WTC11 (cell line): ENCODE data around the gene NUDCD2.

ENCODE experiments used
- CTCF ChIP-seq: fragments of 200-600 bp; IDR thresholded peaks from 2 replicates; pipeline ENCODE4 v1.8.0; 2022; ENCODE audit warnings: antibody characterized with exemption
- E2F4 ChIP-seq: sonication (generic); formaldehyde crosslinking; IDR thresholded peaks from 2 replicates; pipeline ENCODE4 v1.8.1; 2022; ENCODE audit warnings: low read depth, mild to moderate bottlenecking, moderate library complexity, missing genetic modification reagents, borderline replicate concordance
- E2F5 ChIP-seq: sonication (generic); formaldehyde crosslinking; IDR thresholded peaks from 2 replicates; pipeline ENCODE4 v1.8.1; 2022; ENCODE audit warnings: mild to moderate bottlenecking, moderate library complexity, missing genetic modification reagents
- ESRRA ChIP-seq: sonication (generic); formaldehyde crosslinking; IDR thresholded peaks from 2 replicates; pipeline ENCODE4 v1.8.1; 2022; ENCODE audit warnings: mild to moderate bottlenecking, missing genetic modification reagents, borderline replicate concordance
- JUN ChIP-seq: sonication (generic); formaldehyde crosslinking; IDR thresholded peaks from 2 replicates; pipeline ENCODE4 v1.8.0; 2023; ENCODE audit warnings: mild to moderate bottlenecking, missing genetic modification reagents
- KAT7 ChIP-seq: sonication (generic); formaldehyde crosslinking; IDR thresholded peaks from 2 replicates; pipeline ENCODE4 v1.8.1; 2023; ENCODE audit warnings: missing genetic modification reagents, mild to moderate bottlenecking, borderline replicate concordance
- MAX ChIP-seq: sonication (generic); formaldehyde crosslinking; IDR thresholded peaks from 2 replicates; pipeline ENCODE4 v1.8.0; 2022; ENCODE audit warnings: mild to moderate bottlenecking, missing genetic modification reagents
- NFYB ChIP-seq: sonication (generic); formaldehyde crosslinking; conservative IDR thresholded peaks from 2 replicates; pipeline ENCODE4 v1.8.0; 2022; ENCODE audit warnings: low read depth, missing genetic modification reagents
- NR1H2 ChIP-seq: sonication (generic); formaldehyde crosslinking; IDR thresholded peaks from 2 replicates; pipeline ENCODE4 v1.9.0; 2021; ENCODE audit warnings: mild to moderate bottlenecking, moderate library complexity, missing genetic modification reagents
- NR3C1 ChIP-seq: sonication (generic); formaldehyde crosslinking; conservative IDR thresholded peaks from 2 replicates; pipeline ENCODE4 v1.8.1; 2023; ENCODE audit warnings: low read depth, mild to moderate bottlenecking, missing genetic modification reagents
- TEAD4 ChIP-seq: sonication (generic); formaldehyde crosslinking; IDR thresholded peaks from 2 replicates; pipeline ENCODE4 v1.8.0; 2022; ENCODE audit warnings: mild to moderate bottlenecking, missing genetic modification reagents
- ZBTB43 ChIP-seq: sonication (generic); formaldehyde crosslinking; IDR thresholded peaks from 2 replicates; pipeline ENCODE4 v1.8.1; 2023; ENCODE audit warnings: mild to moderate bottlenecking, missing genetic modification reagents
- ZNF281 ChIP-seq: sonication (generic); formaldehyde crosslinking; IDR thresholded peaks from 2 replicates; pipeline ENCODE4 v1.8.0; 2023; ENCODE audit warnings: mild to moderate bottlenecking, missing genetic modification reagents
- ZNF317 ChIP-seq: sonication (generic); formaldehyde crosslinking; IDR thresholded peaks from 2 replicates; pipeline ENCODE4 v1.8.1; 2023; ENCODE audit warnings: low read depth, mild to moderate bottlenecking, moderate library complexity, missing genetic modification reagents, borderline replicate concordance

GRCh38 chr5:163489745-163490075 lies 29.8 kb upstream of the NUDCD2 start:
- TF ChIP-seq CTCF (no peak), ZBTB43 (CRISPR knock-in tag) (no peak), E2F4 (no peak), ESRRA (CRISPR knock-in tag) (no peak), MAX (CRISPR knock-in tag) (no peak), KAT7 (CRISPR knock-in tag) (no peak), ZNF317 (CRISPR knock-in tag) (no peak), NR1H2 (CRISPR knock-in tag) (no peak), JUN (CRISPR knock-in tag) (no peak), NFYB (CRISPR knock-in tag) (no peak), NR3C1 (CRISPR knock-in tag) (no peak), ZNF281 (no peak), E2F5 (CRISPR knock-in tag) (no peak), TEAD4 (CRISPR knock-in tag) (no peak)
